ENCODE measurements around the gene CHTF8. TPM values are rescaled to one million over a fixed set of nuclear protein-coding genes. Genes with fewer than 3 reads are reported as not detected.

The CHTF8 gene, protein sequence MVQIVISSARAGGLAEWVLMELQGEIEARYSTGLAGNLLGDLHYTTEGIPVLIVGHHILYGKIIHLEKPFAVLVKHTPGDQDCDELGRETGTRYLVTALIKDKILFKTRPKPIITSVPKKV
- total RNA-seq, result 100 to 1,000 TPM in 1 of 4 donors, 10 to 100 TPM in 3; 77.8 to 124 (median 82.8) TPM

DNA sequence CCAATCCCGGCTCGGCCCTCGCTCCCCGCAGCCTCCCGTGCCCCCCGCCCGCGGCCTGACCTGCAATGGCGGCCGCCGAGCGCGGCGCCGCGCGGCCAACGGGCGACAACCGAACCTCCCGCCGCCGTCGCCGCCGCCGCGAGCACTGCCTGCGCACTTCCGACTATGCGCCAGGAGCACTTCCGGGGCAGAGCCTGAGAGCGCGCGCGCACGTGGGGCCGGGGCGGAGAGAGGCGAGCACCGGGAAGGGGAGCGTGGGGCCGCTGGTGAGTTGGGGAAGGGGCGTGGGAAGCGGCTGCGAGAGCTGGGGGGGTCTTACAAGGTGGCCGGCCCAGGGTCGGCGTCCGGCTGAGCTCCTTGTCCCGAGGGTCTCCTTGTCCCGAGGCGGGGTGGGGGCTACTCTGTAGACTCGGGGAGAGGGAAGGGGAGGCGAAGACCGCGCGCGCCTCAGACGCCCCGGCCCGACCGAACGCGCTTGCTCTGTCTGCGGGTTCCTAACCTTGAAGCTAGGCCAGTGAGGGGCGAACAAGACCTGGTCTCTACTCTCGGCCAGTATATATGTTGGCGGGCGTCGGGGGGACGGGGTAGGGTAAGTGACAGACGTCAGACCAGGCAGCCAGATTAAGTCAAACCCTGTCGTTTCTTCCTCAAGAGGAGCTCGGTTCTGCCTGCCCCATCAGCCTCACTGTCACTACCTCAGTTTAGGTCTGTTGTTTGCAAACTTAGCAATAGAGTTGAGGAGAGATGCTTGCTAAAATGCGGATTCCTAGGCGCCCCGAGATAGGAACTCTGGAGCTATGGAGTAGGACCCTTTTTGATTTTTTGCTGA lies at the start of gene CHTF8, which contains the start of gene UTP4:
Gene CHTF8 (minus strand): TSS at position 165 of the 829 bp plus-strand sequence. CDS start 11,130 bp downstream, outside the sequence.
Gene UTP4 (plus strand): TSS at position 226 of the 829 bp plus-strand sequence. CDS start 811 bp downstream, outside the sequence.
- intact Hi-C loops (cut with DNase I; ENCODE audit: low total_unique reads), result no loop called here
- TF ChIP-seq POLR2A (IDR thresholded peaks at IDR 0.05) (peak in 1 of 2 donors; percentile 97), CTCF (IDR thresholded peaks at IDR 0.05) (no peak)
- DNase-seq (ENCODE audit: low spot score in 2 of 2), result peak; percentile 73 to 97
- H3K4me3 ChIP-seq (ENCODE audit: low read depth, poor library complexity, severe bottlenecking), result peak within 1 kb of the TSS; percentile 81
- WGBS, 2 donors, result 1% methylated on average over 52 to 61 of the region's 78 CpGs

GRCh38 chr16:69180011-69180338 lies 47.6 kb upstream of the CHTF8 start:
- intact Hi-C loops (cut with DNase I; ENCODE audit: low total_unique reads), result no loop called here
- TF ChIP-seq POLR2A (IDR thresholded peaks at IDR 0.05), result no peak
- TF ChIP-seq CTCF (IDR thresholded peaks at IDR 0.05), result no peak
- H3K4me3 ChIP-seq (ENCODE audit: low read depth, poor library complexity, severe bottlenecking), result no peak overlapping the region
- no peak for DNase-seq (ENCODE audit: low spot score in 2 of 2)

GRCh38 chr16:69179328-69180010 lies 47.1 kb upstream of the CHTF8 start:
- WGBS, 2 donors, result 4 to 6% methylated on average over 6 of the region's 6 CpGs
- TF ChIP-seq CTCF (IDR thresholded peaks at IDR 0.05), result no peak
- no peak for TF ChIP-seq POLR2A (IDR thresholded peaks at IDR 0.05)
- DNase-seq (ENCODE audit: low spot score in 2 of 2), result peak; percentile 83 to 90
- no peak overlapping the region for H3K4me3 ChIP-seq (ENCODE audit: low read depth, poor library complexity, severe bottlenecking)
- intact Hi-C loops (cut with DNase I; ENCODE audit: low total_unique reads), result no loop called here

GRCh38 chr16:69176033-69176800 lies 43.8 kb upstream of the CHTF8 start:
- WGBS, 2 donors, result 83 to 84% methylated on average over 4 of the region's 4 CpGs
- intact Hi-C loops (cut with DNase I; ENCODE audit: low total_unique reads), result no loop called here
- no peak for DNase-seq (ENCODE audit: low spot score in 2 of 2)
- H3K4me3 ChIP-seq (ENCODE audit: low read depth, poor library complexity, severe bottlenecking), result no peak overlapping the region
- no peak for TF ChIP-seq POLR2A (IDR thresholded peaks at IDR 0.05)
- no peak for TF ChIP-seq CTCF (IDR thresholded peaks at IDR 0.05)

GRCh38 chr16:69171325-69172084 lies 39.1 kb upstream of the CHTF8 start:
- TF ChIP-seq CTCF (IDR thresholded peaks at IDR 0.05), result no peak
- TF ChIP-seq POLR2A (IDR thresholded peaks at IDR 0.05), result no peak
- peak in 1 of 2 donors; percentile 0 for DNase-seq (ENCODE audit: low spot score in 2 of 2)
- WGBS, 2 donors, result 53 to 60% methylated on average over 6 of the region's 6 CpGs
- no peak overlapping the region for H3K4me3 ChIP-seq (ENCODE audit: low read depth, poor library complexity, severe bottlenecking)
- intact Hi-C loops (cut with DNase I; ENCODE audit: low total_unique reads), result no loop called here
